Fibroblast of lung (primary cell): Measurements from ENCODE around the gene ZNF804B. TPM values are rescaled to one million over a fixed set of nuclear protein-coding genes. Genes with fewer than 3 reads are reported as not detected.

Experiments used
- DNase-seq, 2 donors: peaks; one replicate each; pipeline versions ENCODE4 v3.0.0 to v3.0.0-alpha.2; 2010; ENCODE audit warnings: low read depth in 2 of 2
- H2AFZ ChIP-seq: 2 replicates; pipeline ENCODE4 v1.5.1; 2012; ENCODE audit warnings: low read length, control low read depth, inconsistent platforms
- H3K27ac ChIP-seq: 2 replicates; pipeline ENCODE4 v1.5.1; 2011; ENCODE audit warnings: low read length, control low read depth; ENCODE audit not compliant: insufficient read depth
- H3K27me3 ChIP-seq: 2 replicates; pipeline ENCODE4 v1.5.1; 2011; ENCODE audit warnings: mild to moderate bottlenecking, low read length; ENCODE audit not compliant: control insufficient read depth, insufficient read depth
- H3K36me3 ChIP-seq: 2 replicates; pipeline ENCODE4 v1.5.1; 2011; ENCODE audit warnings: low read length; ENCODE audit not compliant: control insufficient read depth, insufficient read depth
- H3K4me1 ChIP-seq: 2 replicates; pipeline ENCODE4 v1.5.1; 2011; ENCODE audit warnings: low read length; ENCODE audit not compliant: control insufficient read depth, insufficient read depth; ENCODE audit errors: extremely low read depth
- H3K4me2 ChIP-seq: 2 replicates; pipeline ENCODE4 v1.5.1; 2011; ENCODE audit warnings: low read length, control low read depth; ENCODE audit not compliant: insufficient read depth; ENCODE audit errors: extremely low read depth
- H3K4me3 ChIP-seq, 4 experiments: fragments of 200-600 bp in 1 of 4; sonication (generic) in 1 of 4; replicated peaks in 1 of 4; 2 replicates each; pipeline ENCODE4 v1.5.1; 2011 to 2016; ENCODE audit warnings: low read length in 4 of 4, low read depth in 3 of 4, mild to moderate bottlenecking in 3 of 4, control low read depth in 2 of 4, inconsistent platforms in 1 of 4, mixed read lengths in 1 of 4; ENCODE audit not compliant: insufficient read depth in 1 of 4; ENCODE audit errors: control extremely low read depth in 1 of 4
- H3K79me2 ChIP-seq: 2 replicates; pipeline ENCODE4 v1.5.1; 2012; ENCODE audit warnings: mild to moderate bottlenecking, low read length, inconsistent platforms; ENCODE audit not compliant: control insufficient read depth, insufficient read depth
- H3K9ac ChIP-seq: 2 replicates; pipeline ENCODE4 v1.5.1; 2011; ENCODE audit warnings: mild to moderate bottlenecking, low read length, control low read depth; ENCODE audit not compliant: insufficient read depth
- H3K9me3 ChIP-seq: 2 replicates; pipeline ENCODE4 v1.5.1; 2012; ENCODE audit warnings: low read depth, low read length; ENCODE audit not compliant: control insufficient read depth, insufficient read depth
- H4K20me1 ChIP-seq: 2 replicates; pipeline ENCODE4 v1.5.1; 2011; ENCODE audit warnings: low read length; ENCODE audit not compliant: control insufficient read depth, insufficient read depth; ENCODE audit errors: extremely low read depth
- CTCF ChIP-seq, 2 donors: IDR thresholded peaks in 1 of 2; conservative IDR thresholded peaks in 1 of 2; 1 replicate in 1 of 2; 2 replicates in 1 of 2; pipeline ENCODE4 v1.5.1; 2011 to 2012; ENCODE audit warnings: low read length in 2 of 2, control low read depth in 1 of 2, inconsistent platforms in 1 of 2, low read depth in 1 of 2, mild to moderate bottlenecking in 1 of 2
- EZH2 ChIP-seq: IDR thresholded peaks from 2 replicates; pipeline ENCODE4 v1.5.1; 2012; ENCODE audit warnings: low read length, control low read depth, mild to moderate bottlenecking; ENCODE audit errors: missing control alignments
- polyA plus RNA-seq, 2 donors: library from polyadenylated mRNA; depleted of rRNA in 1 of 2; stranded (reverse) in 1 of 2; unstranded in 1 of 2; fragments of >200 nt; gene quantifications; 2 replicates each; pipeline ENCODE4 v1.2.1, GENCODE V29; 2011 to 2012; ENCODE audit warnings: missing spikeins in 1 of 2
- total RNA-seq: library from RNA; depleted of rRNA; stranded (reverse); fragments of >200 nt; gene quantifications from 2 replicates; pipeline ENCODE4 v1.2.1, GENCODE V29; 2014

The ZNF804B gene
- total and polyA plus RNA-seq, 2 donors (not counting 1 experiment from before 2014, with no cell fraction given) = not detected

GRCh38 chr7:89264126-89264525 lies 504.6 kb downstream of the ZNF804B start:
- H3K79me2 ChIP-seq = no peaks in the 10 kb centered on the region
- H3K4me3 ChIP-seq = no peak overlapping the region
- H4K20me1 ChIP-seq = no peaks in the 10 kb centered on the region
- H2AFZ ChIP-seq = no peak overlapping the region
- H3K9ac ChIP-seq = no peak overlapping the region
- H3K36me3 ChIP-seq = no peaks in the 10 kb centered on the region
- TF ChIP-seq EZH2 (no peak), CTCF (conservative IDR thresholded peaks at IDR 0.05 in 1 of 2, IDR thresholded peaks at IDR 0.05 in 1 of 2; ENCODE audit: low read depth in 1 of 2, low read length in 2 of 2) (no peak)
- H3K4me1 ChIP-seq = no peaks in the 10 kb centered on the region
- DNase-seq = no peak
- H3K27ac ChIP-seq = no peak overlapping the region
- no peak overlapping the region for H3K4me2 ChIP-seq
- no peaks in the 10 kb centered on the region for H3K9me3 ChIP-seq
- no peaks in the 10 kb centered on the region for H3K27me3 ChIP-seq

GRCh38 chr7:89265631-89266030 lies 506.1 kb downstream of the ZNF804B start:
- no peak for DNase-seq

GRCh38 chr7:89283302-89283701 lies 523.8 kb downstream of the ZNF804B start:
- H3K4me1 ChIP-seq = no peaks in the 10 kb centered on the region
- TF ChIP-seq EZH2 (no peak), CTCF (conservative IDR thresholded peaks at IDR 0.05 in 1 of 2, IDR thresholded peaks at IDR 0.05 in 1 of 2; ENCODE audit: low read depth in 1 of 2, low read length in 2 of 2) (no peak)
- no peaks in the 10 kb centered on the region for H3K36me3 ChIP-seq

More at GRCh38 chr7:89265631-89266030, 506.1 kb downstream of the ZNF804B start:
- Histone ChIP-seq H3K4me1 (no peaks in the 10 kb centered on the region), H3K79me2 (no peaks in the 10 kb centered on the region), H3K4me3 (no peak overlapping the region), H3K9me3 (no peaks in the 10 kb centered on the region), H3K9ac (no peak overlapping the region), H3K27ac (no peak overlapping the region), H3K4me2 (no peak overlapping the region), H3K36me3 (no peaks in the 10 kb centered on the region), H4K20me1 (no peaks in the 10 kb centered on the region), H3K27me3 (no peaks in the 10 kb centered on the region), H2AFZ (no peak overlapping the region)
- no peak for TF ChIP-seq EZH2
- TF ChIP-seq CTCF (conservative IDR thresholded peaks at IDR 0.05 in 1 of 2, IDR thresholded peaks at IDR 0.05 in 1 of 2; ENCODE audit: low read depth in 1 of 2, low read length in 2 of 2) = no peak

More at GRCh38 chr7:89283302-89283701, 523.8 kb downstream of the ZNF804B start:
- Histone ChIP-seq H3K27ac (no peak overlapping the region), H3K27me3 (no peaks in the 10 kb centered on the region), H3K9me3 (no peaks in the 10 kb centered on the region), H3K9ac (no peak overlapping the region), H3K4me3 (no peak overlapping the region), H3K4me2 (no peak overlapping the region), H3K79me2 (no peaks in the 10 kb centered on the region), H2AFZ (no peak overlapping the region), H4K20me1 (no peaks in the 10 kb centered on the region)
- DNase-seq = no peak
